Measurements from ENCODE around the gene MRPL3.

MRPL3 gene

DNA sequence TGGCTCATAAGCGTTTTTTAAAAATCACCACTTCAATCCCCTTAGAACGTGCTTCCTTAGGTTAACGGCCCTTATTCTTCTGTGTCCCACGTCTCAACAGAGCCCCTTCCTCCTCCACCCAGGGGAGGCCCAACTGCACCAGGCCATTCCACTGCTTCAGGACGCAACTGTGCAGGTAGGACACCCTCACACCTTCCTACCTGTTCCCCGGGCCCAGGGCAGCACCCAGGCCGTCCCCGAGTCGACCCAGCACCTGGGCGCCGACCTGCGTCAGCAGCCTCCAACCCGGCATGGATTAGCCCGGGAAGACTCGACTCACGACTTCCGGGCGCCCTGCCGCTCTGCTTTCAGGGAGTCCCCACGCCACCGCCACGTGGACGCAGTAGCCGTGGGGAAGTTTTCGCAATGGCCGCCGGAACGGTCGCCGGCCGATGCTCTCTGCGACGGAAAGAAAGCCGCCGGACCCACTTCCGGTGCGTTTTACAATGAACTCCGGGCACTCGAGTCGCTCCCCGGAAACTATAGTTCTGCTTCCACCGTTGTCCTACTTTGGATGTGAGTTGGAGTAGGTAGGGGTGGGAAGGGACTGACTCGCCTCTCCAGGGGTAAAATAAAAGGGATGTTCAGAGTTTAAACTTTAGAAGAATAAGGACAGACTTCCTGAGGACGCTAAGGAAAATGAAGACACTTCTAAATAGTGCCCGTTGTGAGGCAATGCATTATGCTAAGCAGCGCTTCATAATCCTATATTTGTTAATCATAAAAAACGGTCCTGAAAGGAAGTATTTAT lies at the start of gene MRPL3:
Gene MRPL3 (minus strand): TSS at position 442 of the 790 bp plus-strand sequence. CDS start 150 bp downstream, at position 292.
- DNase-seq (ENCODE audit: low read depth): peak; percentile 97
- H3K4me1 ChIP-seq (ENCODE audit: control insufficient read depth, insufficient read depth, low read length): peaks cover 19% of the 10 kb centered on the region
- peak within 1 kb of the TSS; percentile 98 for H3K4me3 ChIP-seq (ENCODE audit: low read length)
- H3K9ac ChIP-seq (ENCODE audit: low read length): peak within 1 kb of the TSS; percentile 96
- no peaks in the 10 kb centered on the region for H3K9me3 ChIP-seq (ENCODE audit: control insufficient read depth, low read length)
- H3K36me3 ChIP-seq (ENCODE audit: control insufficient read depth, insufficient read depth, low read length, severe bottlenecking): peaks cover 28% of the 10 kb centered on the region
- H3K27me3 ChIP-seq (replicated peaks; ENCODE audit: control insufficient read depth, insufficient read depth, low read length): no peaks in the 10 kb centered on the region

GRCh38 chr3:131551761-131552160 lies 49.0 kb upstream of the MRPL3 start:
- no peak for DNase-seq (ENCODE audit: low read depth)
- Histone ChIP-seq H3K9ac (ENCODE audit: low read length) (no peak overlapping the region), H3K27me3 (replicated peaks; ENCODE audit: control insufficient read depth, insufficient read depth, low read length) (no peaks in the 10 kb centered on the region), H3K4me3 (ENCODE audit: low read length) (no peak overlapping the region), H3K9me3 (ENCODE audit: control insufficient read depth, low read length) (no peaks in the 10 kb centered on the region), H3K4me1 (ENCODE audit: control insufficient read depth, insufficient read depth, low read length) (no peaks in the 10 kb centered on the region), H3K36me3 (ENCODE audit: control insufficient read depth, insufficient read depth, low read length, severe bottlenecking) (no peaks in the 10 kb centered on the region)

DNA sequence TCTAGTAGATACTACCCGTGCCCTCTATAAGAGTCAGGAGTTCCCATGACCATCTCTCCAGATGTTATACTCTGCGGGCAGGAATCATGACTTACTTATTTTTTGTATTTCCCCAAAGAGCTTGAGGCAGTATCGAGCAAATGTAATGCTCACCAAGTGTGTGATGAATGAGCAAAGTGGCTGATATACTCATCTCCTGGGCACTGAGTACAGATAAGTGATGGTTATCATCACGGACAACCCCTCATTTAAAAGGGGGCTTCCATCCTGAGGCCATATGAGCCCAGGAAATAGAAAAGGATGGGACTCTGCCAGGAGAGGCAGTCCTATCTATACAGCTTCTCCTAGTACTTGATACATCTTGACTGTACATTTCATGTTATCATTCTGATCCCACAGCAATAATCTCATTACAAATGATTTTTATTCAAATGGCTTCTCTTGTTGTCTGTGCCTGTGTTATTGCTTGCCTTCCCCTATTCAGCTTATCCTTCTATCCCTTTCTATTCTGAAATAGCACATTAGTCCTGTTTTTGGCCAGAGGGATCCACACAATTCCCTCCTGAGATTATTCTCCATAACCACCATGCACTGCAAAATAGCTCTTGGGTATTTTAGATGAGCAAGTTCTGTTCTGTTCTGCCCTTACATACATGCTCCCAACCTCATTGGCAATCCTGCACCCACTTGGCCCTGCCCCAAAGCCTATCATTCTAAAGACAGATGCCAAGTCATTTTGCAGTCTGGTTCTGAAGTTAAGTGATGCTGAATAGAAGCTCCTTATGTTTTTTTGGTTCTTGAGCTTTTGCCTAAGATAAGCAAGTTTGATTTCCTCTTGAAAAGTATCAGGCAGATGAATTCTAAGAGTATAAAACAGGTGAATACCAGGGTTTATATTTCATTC lies 48.0 kb upstream of the MRPL3 start:
- Histone ChIP-seq H3K9ac (ENCODE audit: low read length) (no peak overlapping the region), H3K4me3 (ENCODE audit: low read length) (no peak overlapping the region), H3K36me3 (ENCODE audit: control insufficient read depth, insufficient read depth, low read length, severe bottlenecking) (no peaks in the 10 kb centered on the region), H3K27me3 (replicated peaks; ENCODE audit: control insufficient read depth, insufficient read depth, low read length) (no peaks in the 10 kb centered on the region), H3K9me3 (ENCODE audit: control insufficient read depth, low read length) (no peaks in the 10 kb centered on the region), H3K4me1 (ENCODE audit: control insufficient read depth, insufficient read depth, low read length) (no peaks in the 10 kb centered on the region)
- DNase-seq (ENCODE audit: low read depth): no peak

GRCh38 chr3:131549340-131549739 lies 46.6 kb upstream of the MRPL3 start:
- Histone ChIP-seq H3K9ac (ENCODE audit: low read length) (no peak overlapping the region), H3K36me3 (ENCODE audit: control insufficient read depth, insufficient read depth, low read length, severe bottlenecking) (no peaks in the 10 kb centered on the region), H3K4me3 (ENCODE audit: low read length) (no peak overlapping the region), H3K9me3 (ENCODE audit: control insufficient read depth, low read length) (no peaks in the 10 kb centered on the region), H3K4me1 (ENCODE audit: control insufficient read depth, insufficient read depth, low read length) (peaks cover 7% of the 10 kb centered on the region), H3K27me3 (replicated peaks; ENCODE audit: control insufficient read depth, insufficient read depth, low read length) (no peaks in the 10 kb centered on the region)
- DNase-seq (ENCODE audit: low read depth): no peak

DNA sequence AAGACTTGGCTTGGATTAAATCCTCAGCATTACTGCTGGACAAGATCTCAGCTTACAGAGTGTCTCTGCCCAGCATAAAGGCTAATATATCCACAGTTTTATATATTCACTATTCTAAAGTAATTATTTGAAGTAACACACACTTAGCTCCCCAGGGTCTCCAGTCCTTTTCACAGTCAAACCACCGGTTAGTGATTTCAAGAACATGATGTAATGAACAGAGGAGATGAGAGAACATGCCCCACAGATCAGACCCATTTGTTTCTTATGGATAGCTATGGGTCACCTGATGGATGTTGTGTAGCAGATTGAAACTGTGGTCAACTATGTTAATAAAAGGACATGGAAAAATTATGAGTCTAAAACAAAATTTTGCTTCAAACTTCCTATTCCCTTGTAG lies 44.8 kb upstream of the MRPL3 start:
- Histone ChIP-seq H3K27me3 (replicated peaks; ENCODE audit: control insufficient read depth, insufficient read depth, low read length) (no peaks in the 10 kb centered on the region), H3K4me3 (ENCODE audit: low read length) (no peak overlapping the region), H3K9ac (ENCODE audit: low read length) (no peak overlapping the region), H3K9me3 (ENCODE audit: control insufficient read depth, low read length) (no peaks in the 10 kb centered on the region), H3K36me3 (ENCODE audit: control insufficient read depth, insufficient read depth, low read length, severe bottlenecking) (no peaks in the 10 kb centered on the region), H3K4me1 (ENCODE audit: control insufficient read depth, insufficient read depth, low read length) (peaks cover 19% of the 10 kb centered on the region)
- DNase-seq (ENCODE audit: low read depth): no peak

DNA sequence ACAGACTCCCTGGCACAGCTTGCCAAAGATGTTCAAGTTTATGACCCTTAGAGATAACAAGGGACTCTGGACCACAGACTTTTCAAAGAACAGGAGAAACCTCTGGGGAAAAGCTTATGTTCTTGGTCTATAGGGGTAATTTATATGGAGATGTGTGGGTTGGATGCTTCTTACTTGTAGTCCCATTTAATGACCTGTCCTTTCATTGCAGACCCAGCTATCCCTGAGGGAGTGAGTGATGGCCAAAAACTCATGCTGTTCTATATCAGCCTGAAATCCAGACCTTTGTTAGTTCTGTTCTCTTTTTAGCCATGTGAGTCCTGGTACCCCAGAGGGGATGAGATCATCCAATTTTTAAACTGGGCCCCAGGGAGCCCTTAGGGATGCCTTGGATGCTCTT lies 43.7 kb upstream of the MRPL3 start:
- Histone ChIP-seq H3K27me3 (replicated peaks; ENCODE audit: control insufficient read depth, insufficient read depth, low read length) (no peaks in the 10 kb centered on the region), H3K4me3 (ENCODE audit: low read length) (no peak overlapping the region), H3K36me3 (ENCODE audit: control insufficient read depth, insufficient read depth, low read length, severe bottlenecking) (no peaks in the 10 kb centered on the region), H3K9me3 (ENCODE audit: control insufficient read depth, low read length) (no peaks in the 10 kb centered on the region), H3K9ac (ENCODE audit: low read length) (no peak overlapping the region), H3K4me1 (ENCODE audit: control insufficient read depth, insufficient read depth, low read length) (peaks cover 19% of the 10 kb centered on the region)
- no peak for DNase-seq (ENCODE audit: low read depth)

DNA sequence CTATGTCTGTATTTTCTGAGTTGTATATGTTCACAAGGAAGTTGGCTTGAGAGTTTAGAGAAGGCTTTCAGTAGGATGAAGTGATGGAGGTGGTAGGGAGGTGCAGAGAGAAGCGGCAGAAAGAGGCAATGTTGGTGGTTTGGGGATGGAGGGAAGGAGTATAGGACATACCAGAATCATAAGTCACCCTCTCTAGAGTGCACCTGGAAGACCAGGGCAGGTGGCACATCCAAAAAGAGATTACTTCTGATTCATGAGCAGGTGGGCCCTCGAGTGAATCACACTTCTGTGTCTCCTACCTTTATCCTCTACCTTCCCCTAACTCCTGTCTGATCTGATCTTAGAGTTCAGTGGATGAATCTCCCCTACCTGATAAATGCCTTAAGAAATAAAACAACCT lies 41.8 kb upstream of the MRPL3 start:
- no peak for DNase-seq (ENCODE audit: low read depth)
- H3K27me3 ChIP-seq (replicated peaks; ENCODE audit: control insufficient read depth, insufficient read depth, low read length): no peaks in the 10 kb centered on the region
- H3K36me3 ChIP-seq (ENCODE audit: control insufficient read depth, insufficient read depth, low read length, severe bottlenecking): no peaks in the 10 kb centered on the region
- no peak overlapping the region for H3K4me3 ChIP-seq (ENCODE audit: low read length)
- no peaks in the 10 kb centered on the region for H3K9me3 ChIP-seq (ENCODE audit: control insufficient read depth, low read length)
- no peak overlapping the region for H3K9ac ChIP-seq (ENCODE audit: low read length)
- H3K4me1 ChIP-seq (ENCODE audit: control insufficient read depth, insufficient read depth, low read length): peaks cover 32% of the 10 kb centered on the region

- H3K36me3 ChIP-seq (ENCODE audit: control insufficient read depth, insufficient read depth, low read length, severe bottlenecking): no peaks in the 10 kb centered on the region
- no peaks in the 10 kb centered on the region for H3K9me3 ChIP-seq (ENCODE audit: control insufficient read depth, low read length)
- H3K9ac ChIP-seq (ENCODE audit: low read length): no peak overlapping the region
- H3K4me1 ChIP-seq (ENCODE audit: control insufficient read depth, insufficient read depth, low read length): peaks cover 32% of the 10 kb centered on the region
- no peaks in the 10 kb centered on the region for H3K27me3 ChIP-seq (replicated peaks; ENCODE audit: control insufficient read depth, insufficient read depth, low read length)
- DNase-seq (ENCODE audit: low read depth): peak; percentile 75
- no peak overlapping the region for H3K4me3 ChIP-seq (ENCODE audit: low read length)
These were observed 40.9 kb upstream of the MRPL3 start for GRCh38 chr3:131543714-131544113.

DNA sequence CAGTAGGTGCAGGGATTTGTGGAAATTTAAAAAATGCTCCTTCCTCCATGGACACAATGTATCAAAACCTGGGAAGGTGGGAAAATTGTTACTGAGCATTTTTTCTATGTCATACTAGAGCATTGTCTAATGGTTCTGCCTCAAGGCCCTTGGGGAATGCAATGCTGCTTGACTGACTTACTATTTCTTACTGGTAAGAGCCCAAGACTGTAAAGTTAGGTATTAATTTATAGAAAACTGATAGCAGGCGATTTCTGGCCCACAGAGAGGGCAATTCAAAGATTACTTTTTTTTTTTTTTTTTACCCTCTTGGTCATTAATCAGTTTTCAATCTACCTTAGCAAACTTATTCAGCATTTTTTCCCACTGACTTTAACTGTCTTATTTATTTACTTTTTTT lies 38.5 kb upstream of the MRPL3 start:
- DNase-seq (ENCODE audit: low read depth): no peak
- H3K4me1 ChIP-seq (ENCODE audit: control insufficient read depth, insufficient read depth, low read length): peaks cover 32% of the 10 kb centered on the region
- no peaks in the 10 kb centered on the region for H3K36me3 ChIP-seq (ENCODE audit: control insufficient read depth, insufficient read depth, low read length, severe bottlenecking)
- no peaks in the 10 kb centered on the region for H3K27me3 ChIP-seq (replicated peaks; ENCODE audit: control insufficient read depth, insufficient read depth, low read length)
- H3K9ac ChIP-seq (ENCODE audit: low read length): no peak overlapping the region
- H3K4me3 ChIP-seq (ENCODE audit: low read length): no peak overlapping the region
- H3K9me3 ChIP-seq (ENCODE audit: control insufficient read depth, low read length): no peaks in the 10 kb centered on the region

GRCh38 chr3:131540821-131541220 lies 38.0 kb upstream of the MRPL3 start:
- no peak for DNase-seq (ENCODE audit: low read depth)
- Histone ChIP-seq H3K9ac (ENCODE audit: low read length) (no peak overlapping the region), H3K4me3 (ENCODE audit: low read length) (no peak overlapping the region), H3K9me3 (ENCODE audit: control insufficient read depth, low read length) (no peaks in the 10 kb centered on the region), H3K4me1 (ENCODE audit: control insufficient read depth, insufficient read depth, low read length) (peaks cover 34% of the 10 kb centered on the region), H3K27me3 (replicated peaks; ENCODE audit: control insufficient read depth, insufficient read depth, low read length) (no peaks in the 10 kb centered on the region), H3K36me3 (ENCODE audit: control insufficient read depth, insufficient read depth, low read length, severe bottlenecking) (no peaks in the 10 kb centered on the region)

GRCh38 chr3:131540143-131540542 lies 37.4 kb upstream of the MRPL3 start:
- Histone ChIP-seq H3K9me3 (ENCODE audit: control insufficient read depth, low read length) (no peaks in the 10 kb centered on the region), H3K4me3 (ENCODE audit: low read length) (no peak overlapping the region), H3K9ac (ENCODE audit: low read length) (no peak overlapping the region), H3K36me3 (ENCODE audit: control insufficient read depth, insufficient read depth, low read length, severe bottlenecking) (no peaks in the 10 kb centered on the region), H3K27me3 (replicated peaks; ENCODE audit: control insufficient read depth, insufficient read depth, low read length) (no peaks in the 10 kb centered on the region), H3K4me1 (ENCODE audit: control insufficient read depth, insufficient read depth, low read length) (peaks cover 41% of the 10 kb centered on the region)
- no peak for DNase-seq (ENCODE audit: low read depth)
